Ovary (tissue), 10 donors: ENCODE measurements around the gene TYMP. TPM values are rescaled to one million over a fixed set of nuclear protein-coding genes. Genes with fewer than 3 reads are reported as not detected.

ENCODE experiments used
- DNase-seq, 5 donors: peaks; one replicate each; pipeline ENCODE4 v3.0.0-alpha.2; 2019 to 2020
- H3K27ac ChIP-seq, 2 donors: fragments of 200-600 bp; one replicate each; pipeline versions ENCODE4 v1.5.1 to v1.8.0; 2019 to 2022
- H3K27me3 ChIP-seq: fragments of 200-600 bp; one replicate; pipeline ENCODE4 v1.8.0; 2022
- H3K36me3 ChIP-seq: fragments of 200-600 bp; sonication (generic); one replicate; pipeline ENCODE4 v1.5.1; 2019
- H3K4me1 ChIP-seq: one replicate; pipeline ENCODE4 v1.8.1; 2013; ENCODE audit warnings: mild to moderate bottlenecking, moderate library complexity; ENCODE audit not compliant: insufficient read depth
- H3K4me3 ChIP-seq: fragments of 200-600 bp; sonication (generic); one replicate; pipeline ENCODE4 v1.5.1; 2017
- H3K9me3 ChIP-seq, 2 donors: fragments of 200-600 bp in 1 of 2; sonication (generic) in 1 of 2; one replicate each; pipeline versions ENCODE4 v1.5.1 to v1.8.1; 2013 to 2019; ENCODE audit warnings: mild to moderate bottlenecking in 1 of 2, moderate library complexity in 1 of 2
- CTCF ChIP-seq, 3 donors: fragments of 450-650 bp in 2 of 3; fragments of 200-600 bp in 1 of 3; IDR thresholded peaks; one replicate each; pipeline versions ENCODE4 v1.5.1 to v1.8.0; 2016 to 2022; ENCODE audit warnings: antibody characterized with exemption in 3 of 3, mild to moderate bottlenecking in 1 of 3
- EP300 ChIP-seq: sonication (generic); formaldehyde crosslinking; IDR thresholded peaks from one replicate; pipeline ENCODE4 v1.6.1; 2017; ENCODE audit warnings: antibody characterized with exemption
- POLR2A ChIP-seq: fragments of 450-650 bp; IDR thresholded peaks from one replicate; pipeline ENCODE4 v1.6.1; 2017; ENCODE audit warnings: antibody characterized with exemption, mild to moderate bottlenecking, moderate library complexity
- WGBS, 3 donors: extraction: QIAGEN DNeasy Blood & Tissue Kit in 1 of 3; methylation state at CpG; one replicate each; pipeline versions ENCODE4 v1.1.5 to v1.1.7; 2013 to 2017; 5-methylcytosine and 5-hydroxymethylcytosine counted together
- intact Hi-C, 4 donors: fragments of 100-400 bp; cut with DNase I; formaldehyde crosslinking; loops; one replicate each; pipeline versions ENCODE4 v1.11.0 to v1.15.1; 2022 to 2023
- long read RNA-seq, 3 donors: library from polyadenylated mRNA in 2 of 3; unstranded in 2 of 3; transcript quantifications; one replicate each; pipeline ENCODE4 v2.0.0 and lab custom pipeline, GENCODE V29; 2021 to 2026
- polyA plus RNA-seq, 2 donors: library from polyadenylated mRNA; stranded (reverse); fragments of 200-250 nt in 1 of 2; fragments of 350-450 nt in 1 of 2; fragmentation: Illumina TruSeq in 1 of 2; extraction: RNeasy Lipid Tissue Mini Kit (QIAGEN cat#74804) in 1 of 2; gene quantifications; one replicate each; pipeline ENCODE4 v1.2.3, GENCODE V29; 2013 to 2014
- total RNA-seq, 7 donors: library from RNA; depleted of rRNA in 2 of 7; stranded (reverse); fragments of >200 nt in 2 of 7; fragmentation: NEBNext Ultra II Directional in 3 of 7; extraction: Animal tissue kit (Norgen Biotek cat#: 25700) in 3 of 7; gene quantifications; one replicate each; pipeline versions ENCODE4 v1.1.0 to v1.2.4, GENCODE V29; 2016 to 2023
- donor health status: DM: no; HTN: no; CAD: no; lungs with moderate emphysema.
- donor health status: DM: no; HTN: no; CAD: no.
- donor health status: Bipolar disorder and iron deficiency.
- donor health status: DM: yes; HTN: yes; CAD: no.
- donor health status: DM: no; HTN: no; CAD: no.
- donor health status: DM: yes; HTN: yes; CAD: no.

TYMP gene
- total RNA-seq (10 to 100 TPM in 5 of 7 donors, 1 to 10 TPM in 2; 6.6 to 72.4 (median 15.9) TPM), polyA plus RNA-seq (1 to 10 TPM; 2.7 to 8.4 TPM)
- long read RNA-seq, donor 1, partial matches to known transcripts, result 1 of 27 reads
- long read RNA-seq, donor 1, other reads (novel, unspliced or antisense), result 26 of 27 reads
- long read RNA-seq, donor 2, partial matches to known transcripts, result 0 of 1 reads
- long read RNA-seq, donor 2, other reads (novel, unspliced or antisense), result 0 of 1 reads
- long read RNA-seq, donor 3, transcript TYMP-208 (9 exons, 1,751 nt), result minor isoform, 15 of 147 reads
- long read RNA-seq, donor 3, transcript TYMP-201 (10 exons, 1,630 nt), result major isoform, 51 of 147 reads
- long read RNA-seq, donor 3, transcript TYMP-202 (10 exons, 1,614 nt), result minor isoform, 16 of 147 reads
- long read RNA-seq, donor 3, partial matches to known transcripts, result 27 of 147 reads
- long read RNA-seq, donor 3, other reads (novel, unspliced or antisense), result 36 of 147 reads

GRCh38 chr22:50529897-50530579 is at the start of gene TYMP:
TYMP (minus strand) TSS chr22:50530012; CDS start chr22:50529709, 303 bp downstream.
- TF ChIP-seq EP300 (no peak), CTCF (IDR thresholded peaks at IDR 0.05) (no peak), POLR2A (no peak)
- DNase-seq, result peak in 4 of 5 donors; percentile 58 to 72 (median 66)
- peaks cover 25% of the 10 kb centered on the region for H3K4me1 ChIP-seq
- H3K27ac ChIP-seq, result peak within 1 kb of the TSS in 1 of 2 donors; percentile 39
- peaks cover 6% of the 10 kb centered on the region for H3K27me3 ChIP-seq
- intact Hi-C loops, result loop anchor here in 2 of 4 donors (10.0 kb wide), 2 partner anchors 275 to 285 kb away; partner anchors contain the start of genes HDAC10 (in 1 of the 2) and TUBGCP6 (in 1 of the 2)
- no peaks in the 10 kb centered on the region for H3K36me3 ChIP-seq
- peak within 1 kb of the TSS; percentile 37 for H3K4me3 ChIP-seq
- H3K9me3 ChIP-seq, result no peaks in the 10 kb centered on the region
- 1 to 2% (median 1%) methylated on average over 11 to 92 of the region's 92 CpGs for WGBS, 3 donors

GRCh38 chr22:50578776-50579310 is 49.0 kb upstream of the TYMP start:
- intact Hi-C loops, result no loop called here
- H3K36me3 ChIP-seq, result no peaks in the 10 kb centered on the region
- H3K4me1 ChIP-seq, result peaks cover 14% of the 10 kb centered on the region
- no peak for DNase-seq
- H3K27me3 ChIP-seq, result no peaks in the 10 kb centered on the region
- no peak overlapping the region for H3K27ac ChIP-seq
- TF ChIP-seq POLR2A (no peak), CTCF (IDR thresholded peaks at IDR 0.05) (no peak), EP300 (no peak)
- 53 to 60% (median 59%) methylated on average over 8 of the region's 8 CpGs for whole genome bisulfite sequencing, 3 donors
- H3K4me3 ChIP-seq, result no peak overlapping the region
- H3K9me3 ChIP-seq, result no peaks in the 10 kb centered on the region

- TF ChIP-seq POLR2A, result no peak
- TF ChIP-seq EP300, result no peak
- no peak for TF ChIP-seq CTCF (IDR thresholded peaks at IDR 0.05)
- intact Hi-C loops, result no loop called here
- H3K36me3 ChIP-seq, result no peaks in the 10 kb centered on the region
- no peak for DNase-seq
- H3K9me3 ChIP-seq, result no peaks in the 10 kb centered on the region
- H3K4me3 ChIP-seq, result no peak within 1 kb of the TSS
- peaks cover 12% of the 10 kb centered on the region for H3K4me1 ChIP-seq
- H3K27ac ChIP-seq, result no peak within 1 kb of the TSS
- no peaks in the 10 kb centered on the region for H3K27me3 ChIP-seq
- 5 to 10% (median 9%) methylated on average over 44 to 63 of the region's 63 CpGs for WGBS, 3 donors
Observed at GRCh38 chr22:50577987-50578775, 48.4 kb upstream of the TYMP start, which contains the start of gene CPT1B. CPT1B (minus strand) TSS chr22:50578427; CDS start chr22:50577915, 512 bp downstream.

- Histone ChIP-seq H3K36me3 (no peaks in the 10 kb centered on the region), H3K27me3 (no peaks in the 10 kb centered on the region), H3K9me3 (no peaks in the 10 kb centered on the region), H3K4me3 (no peak overlapping the region), H3K4me1 (peaks cover 12% of the 10 kb centered on the region), H3K27ac (no peak overlapping the region)
- no peak for DNase-seq
- 26 to 30% (median 29%) methylated on average over 22 to 23 of the region's 23 CpGs for WGBS, 3 donors
- no peak for TF ChIP-seq EP300
- TF ChIP-seq POLR2A, result no peak
- intact Hi-C loops, result no loop called here
Observed at GRCh38 chr22:50577697-50577986, 47.8 kb upstream of the TYMP start.
